Measurements from ENCODE around the gene SRCIN1. TPM values are rescaled to one million over a fixed set of nuclear protein-coding genes. Genes with fewer than 3 reads are reported as not detected.
"Not testable (repeated sequence)": the region's sequence is repeated elsewhere in the genome, so short reads cannot be mapped to it uniquely, and the experiment has no call there.

The SRCIN1 gene
- total RNA-seq, 1 donor from 2014 or later: 8.3 TPM

DNA sequence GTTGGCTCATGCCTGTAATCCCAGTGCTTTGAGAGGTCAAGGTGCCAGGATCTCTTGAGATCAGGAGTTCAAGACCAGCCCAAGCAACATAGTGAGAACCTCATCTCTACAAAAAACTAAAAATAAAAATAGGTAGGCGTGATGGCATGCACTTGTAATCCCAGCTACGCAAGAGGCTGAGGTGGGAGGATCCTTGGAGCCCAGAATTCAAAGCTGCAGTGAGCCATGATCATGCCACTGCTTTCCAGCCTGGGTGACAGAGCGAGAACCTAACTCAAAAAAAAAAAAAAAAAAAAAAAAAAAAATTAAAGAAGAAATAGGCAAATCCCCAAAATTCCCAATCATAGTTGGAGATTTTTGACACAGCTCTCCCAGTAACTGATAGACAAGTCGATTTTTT is 32.2 kb upstream of the SRCIN1 start:
- TF ChIP-seq CTCF (conservative IDR thresholded peaks at IDR 0.05): no peak
- Mint-ChIP-seq H3K4me3 (no peak overlapping the region), H3K27ac (no peak overlapping the region), H3K27me3 (peaks cover under 1% of the 10 kb centered on the region), H3K36me3 (no peaks in the 10 kb centered on the region), H3K4me1 (ENCODE audit: unreplicated experiment) (no peaks in the 10 kb centered on the region), H3K9me3 (no peaks in the 10 kb centered on the region)
- no peak for DNase-seq (ENCODE audit: extremely low spot score, unreplicated experiment)

- Mint-ChIP-seq H3K4me1 (ENCODE audit: unreplicated experiment) (no peaks in the 10 kb centered on the region), H3K27me3 (no peaks in the 10 kb centered on the region), H3K9me3 (no peaks in the 10 kb centered on the region), H3K27ac (no peak overlapping the region), H3K4me3 (no peak overlapping the region), H3K36me3 (no peaks in the 10 kb centered on the region)
- TF ChIP-seq CTCF (conservative IDR thresholded peaks at IDR 0.05): no peak
- no peak for DNase-seq (ENCODE audit: extremely low spot score, unreplicated experiment)
Measured at GRCh38 chr17:38636054-38636453, 30.3 kb upstream of the SRCIN1 start.

DNA sequence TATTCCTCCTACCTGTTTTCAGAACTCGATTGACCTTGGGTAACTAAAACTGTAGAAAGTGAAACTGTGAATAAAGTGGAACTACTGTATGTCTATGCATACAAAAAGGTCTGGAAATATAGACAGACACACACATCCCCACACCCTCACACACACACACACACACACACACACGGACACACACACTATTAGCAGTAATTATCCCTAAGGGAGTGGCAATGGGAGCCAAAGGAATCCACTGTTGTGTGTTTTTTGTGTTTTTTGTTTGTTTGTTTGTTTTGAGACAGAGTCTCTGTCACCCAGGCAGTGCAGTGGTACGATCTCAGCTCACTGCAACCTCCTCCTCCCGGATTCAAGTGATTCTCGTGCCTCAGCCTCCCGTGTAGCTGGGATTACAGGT is 26.6 kb upstream of the SRCIN1 start:
- Mint-ChIP-seq H3K9me3 (no peaks in the 10 kb centered on the region), H3K27ac (no peak overlapping the region), H3K27me3 (no peaks in the 10 kb centered on the region), H3K4me3 (no peak overlapping the region), H3K4me1 (ENCODE audit: unreplicated experiment) (no peaks in the 10 kb centered on the region), H3K36me3 (no peaks in the 10 kb centered on the region)
- TF ChIP-seq CTCF (conservative IDR thresholded peaks at IDR 0.05): no peak
- no peak for DNase-seq (ENCODE audit: extremely low spot score, unreplicated experiment)

DNA sequence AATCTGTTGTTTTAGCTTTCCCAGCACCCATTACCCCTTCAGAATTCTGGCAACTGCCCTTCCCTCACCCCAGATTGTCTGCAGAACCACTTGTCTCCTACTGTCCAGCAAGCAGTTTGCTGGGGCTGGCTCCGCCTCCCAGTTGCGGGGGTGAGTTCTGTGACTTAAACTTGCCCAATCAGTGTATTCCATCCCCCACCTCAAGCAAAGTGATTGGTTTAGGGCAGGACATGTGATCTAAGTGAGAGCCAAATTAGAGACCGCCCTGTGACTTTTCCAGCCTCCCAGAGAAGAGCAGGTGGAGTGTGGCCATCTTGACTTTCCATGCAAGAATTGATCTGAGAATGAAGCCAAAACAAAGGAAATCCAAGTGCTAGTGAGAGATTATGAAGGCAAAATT is 22.7 kb upstream of the SRCIN1 start:
- DNase-seq (ENCODE audit: extremely low spot score, unreplicated experiment): no peak
- Mint-ChIP-seq H3K27ac (no peak overlapping the region), H3K4me1 (ENCODE audit: unreplicated experiment) (no peaks in the 10 kb centered on the region), H3K36me3 (no peaks in the 10 kb centered on the region), H3K9me3 (no peaks in the 10 kb centered on the region), H3K4me3 (no peak overlapping the region), H3K27me3 (no peaks in the 10 kb centered on the region)
- no peak for TF ChIP-seq CTCF (conservative IDR thresholded peaks at IDR 0.05)

GRCh38 chr17:38627957-38628356 is 22.2 kb upstream of the SRCIN1 start:
- no peaks in the 10 kb centered on the region for H3K4me1 Mint-ChIP-seq (ENCODE audit: unreplicated experiment)
- DNase-seq (ENCODE audit: extremely low spot score, unreplicated experiment): no peak
- no peaks in the 10 kb centered on the region for H3K27me3 Mint-ChIP-seq
- no peak for TF ChIP-seq CTCF (conservative IDR thresholded peaks at IDR 0.05)
- H3K9me3 Mint-ChIP-seq: no peaks in the 10 kb centered on the region
- H3K4me3 Mint-ChIP-seq: no peak overlapping the region
- H3K36me3 Mint-ChIP-seq: no peaks in the 10 kb centered on the region
- H3K27ac Mint-ChIP-seq: no peak overlapping the region

- not testable (repeated sequence) for H3K4me1 Mint-ChIP-seq (ENCODE audit: unreplicated experiment); DNase-seq (ENCODE audit: extremely low spot score, unreplicated experiment); H3K4me3 Mint-ChIP-seq; H3K9me3 Mint-ChIP-seq; H3K27ac Mint-ChIP-seq; H3K27me3 Mint-ChIP-seq; H3K36me3 Mint-ChIP-seq
Measured at GRCh38 chr17:38626606-38627226, 21.0 kb upstream of the SRCIN1 start.

Data from type B pancreatic cell (in vitro differentiated cells).